HG03066 (cell line): Measurements from ENCODE around the gene HSD17B4.
A peak's percentile ranks its signal among the peaks of the same experiment; 100 is the strongest.
"Not testable (repeated sequence)": the region's sequence is repeated elsewhere in the genome, so short reads cannot be mapped to it uniquely, and the experiment has no call there.

Source experiments
- ATAC-seq: cut with Tn5 transposase; IDR thresholded peaks from one replicate; pipeline ENCODE4 v1.9.1; 2021; ENCODE audit warnings: low read depth; ENCODE audit not compliant: unreplicated experiment

The HSD17B4 gene

GRCh38 chr5:119452373-119453039, at the start of gene HSD17B4:
Gene HSD17B4 (plus strand): TSS chr5:119452497. CDS start chr5:119452576, 79 bp downstream.
- peak; percentile 96 for ATAC-seq

- ATAC-seq, result no peak
Measured at GRCh38 chr5:119402555-119402954, 49.7 kb upstream of the HSD17B4 start.

GRCh38 chr5:119404033-119404432, 48.3 kb upstream of the HSD17B4 start:
- ATAC-seq, result no peak

- ATAC-seq, result no peak
Measured at GRCh38 chr5:119405419-119405818, 46.9 kb upstream of the HSD17B4 start.

GRCh38 chr5:119406551-119407110, 45.7 kb upstream of the HSD17B4 start:
- no peak for ATAC-seq

GRCh38 chr5:119409235-119409815, 43.0 kb upstream of the HSD17B4 start:
- ATAC-seq, result no peak

- ATAC-seq, result no peak
Measured at GRCh38 chr5:119410448-119411159, 41.7 kb upstream of the HSD17B4 start.

GRCh38 chr5:119411361-119412278, 40.7 kb upstream of the HSD17B4 start:
- peak; percentile 73 for ATAC-seq

- no peak for ATAC-seq
Measured at GRCh38 chr5:119412279-119413227, 39.7 kb upstream of the HSD17B4 start.

- not testable (repeated sequence) for ATAC-seq
Measured at GRCh38 chr5:119414124-119414734, 38.1 kb upstream of the HSD17B4 start.

GRCh38 chr5:119417891-119418605, 34.2 kb upstream of the HSD17B4 start:
- no peak for ATAC-seq

- ATAC-seq, result no peak
Measured at GRCh38 chr5:119418606-119419100, 33.6 kb upstream of the HSD17B4 start.

GRCh38 chr5:119420169-119420568, 32.1 kb upstream of the HSD17B4 start:
- no peak for ATAC-seq

- ATAC-seq, result no peak
Measured at GRCh38 chr5:119426057-119426456, 26.2 kb upstream of the HSD17B4 start.

GRCh38 chr5:119427060-119427459, 25.2 kb upstream of the HSD17B4 start:
- no peak for ATAC-seq

GRCh38 chr5:119427596-119427995, 24.7 kb upstream of the HSD17B4 start:
- ATAC-seq, result not testable (repeated sequence)

GRCh38 chr5:119428166-119428565, 24.1 kb upstream of the HSD17B4 start:
- not testable (repeated sequence) for ATAC-seq

- ATAC-seq, result not testable (repeated sequence)
Measured at GRCh38 chr5:119428574-119428973, 23.7 kb upstream of the HSD17B4 start.
